H9 (cell line): ENCODE measurements around the gene MMRN2. TPM values are rescaled to one million over a fixed set of nuclear protein-coding genes. Genes with fewer than 3 reads are reported as not detected.

ENCODE experiments used
- DNase-seq: peaks from one replicate; pipeline ENCODE4 v3.0.0-alpha.2; 2017
- H2AFZ ChIP-seq: one replicate; pipeline ENCODE4 v1.6.1; 2013; ENCODE audit warnings: mild to moderate bottlenecking, low read length, control low read depth, moderate library complexity
- H2AK5ac ChIP-seq: 2 replicates; pipeline ENCODE4 v1.6.1; 2013; ENCODE audit warnings: low read length, control low read depth, mixed read lengths; ENCODE audit not compliant: insufficient read length
- H2BK120ac ChIP-seq: one replicate; pipeline ENCODE4 v1.6.1; 2013; ENCODE audit warnings: low read depth, mild to moderate bottlenecking, low read length, control low read depth, inconsistent platforms; ENCODE audit not compliant: poor library complexity, severe bottlenecking
- H2BK12ac ChIP-seq: 2 replicates; pipeline ENCODE4 v1.6.1; 2013; ENCODE audit warnings: low read length, control low read depth, mixed read lengths, low read depth; ENCODE audit not compliant: insufficient read length
- H2BK15ac ChIP-seq: 2 replicates; pipeline ENCODE4 v1.6.1; 2013; ENCODE audit warnings: low read depth, low read length, control low read depth
- H2BK20ac ChIP-seq: one replicate; pipeline ENCODE4 v1.6.1; 2013; ENCODE audit warnings: low read depth, mild to moderate bottlenecking, low read length, control low read depth, inconsistent platforms; ENCODE audit not compliant: poor library complexity, severe bottlenecking
- H2BK5ac ChIP-seq: 2 replicates; pipeline ENCODE4 v1.6.1; 2013; ENCODE audit warnings: low read length, control low read depth, mixed read lengths; ENCODE audit not compliant: insufficient read length
- H3K14ac ChIP-seq: 2 replicates; pipeline ENCODE4 v1.6.1; 2013; ENCODE audit warnings: low read length, control low read depth; ENCODE audit not compliant: insufficient read depth
- H3K18ac ChIP-seq: 2 replicates; pipeline ENCODE4 v1.6.1; 2013; ENCODE audit warnings: low read depth, mild to moderate bottlenecking, mixed read lengths, low read length, control low read depth; ENCODE audit not compliant: insufficient read length
- H3K23ac ChIP-seq: 2 replicates; pipeline ENCODE4 v1.6.1; 2013; ENCODE audit warnings: low read length, control low read depth, mixed read lengths, low read depth; ENCODE audit not compliant: insufficient read length
- H3K23me2 ChIP-seq: 2 replicates; pipeline ENCODE4 v1.6.1; 2013; ENCODE audit warnings: low read depth, mild to moderate bottlenecking, mixed read lengths, low read length, control low read depth; ENCODE audit not compliant: insufficient read length, poor library complexity, severe bottlenecking
- H3K27ac ChIP-seq: 2 replicates; pipeline ENCODE4 v1.5.1; 2013; ENCODE audit warnings: low read length, control low read depth, mixed read lengths, low read depth; ENCODE audit not compliant: insufficient read length
- H3K27me3 ChIP-seq: 2 replicates; pipeline ENCODE4 v1.6.1; 2013; ENCODE audit warnings: low read length, control low read depth, inconsistent platforms; ENCODE audit not compliant: insufficient read depth
- H3K4ac ChIP-seq: 2 replicates; pipeline ENCODE4 v1.6.1; 2013; ENCODE audit warnings: low read depth, mild to moderate bottlenecking, control low read depth, inconsistent platforms, low read length, moderate library complexity
- H3K4me1 ChIP-seq: 2 replicates; pipeline ENCODE4 v1.6.1; 2013; ENCODE audit warnings: low read length, control low read depth, inconsistent platforms; ENCODE audit not compliant: insufficient read depth
- H3K4me2 ChIP-seq: 2 replicates; pipeline ENCODE4 v1.6.1; 2013; ENCODE audit warnings: low read length, control low read depth, mixed read lengths; ENCODE audit not compliant: insufficient read length, insufficient read depth
- H3K56ac ChIP-seq: 2 replicates; pipeline ENCODE4 v1.6.1; 2013; ENCODE audit warnings: low read depth, mild to moderate bottlenecking, mixed read lengths, low read length, control low read depth; ENCODE audit not compliant: insufficient read length
- H3K79me1 ChIP-seq: 2 replicates; pipeline ENCODE4 v1.6.1; 2013; ENCODE audit warnings: low read depth, mild to moderate bottlenecking, moderate library complexity, low read length, control low read depth, inconsistent platforms; ENCODE audit not compliant: insufficient read depth, poor library complexity, severe bottlenecking
- H3K79me2 ChIP-seq: 2 replicates; pipeline ENCODE4 v1.6.1; 2013; ENCODE audit warnings: low read length, control low read depth, inconsistent platforms; ENCODE audit not compliant: insufficient read depth
- H3K9ac ChIP-seq: 2 replicates; pipeline ENCODE4 v1.6.1; 2013; ENCODE audit warnings: low read length, control low read depth, mixed read lengths; ENCODE audit not compliant: insufficient read length; ENCODE audit errors: extremely low read depth
- H3K9me3 ChIP-seq: one replicate; pipeline ENCODE4 v1.6.1; 2013; ENCODE audit warnings: low read depth, low read length, inconsistent platforms; ENCODE audit not compliant: control insufficient read depth
- H3T11ph ChIP-seq: one replicate; pipeline ENCODE4 v1.6.1; 2013; ENCODE audit warnings: mild to moderate bottlenecking, low read length, control low read depth, inconsistent platforms
- H4K20me1 ChIP-seq: one replicate; pipeline ENCODE4 v1.6.1; 2013; ENCODE audit not compliant: control insufficient read depth, insufficient read length, insufficient read depth
- H4K5ac ChIP-seq: 2 replicates; pipeline ENCODE4 v1.6.1; 2013; ENCODE audit warnings: low read depth, mild to moderate bottlenecking, mixed read lengths, low read length, control low read depth; ENCODE audit not compliant: insufficient read length
- H4K8ac ChIP-seq: replicated peaks from 2 replicates; pipeline ENCODE4 v1.6.1; 2013; ENCODE audit warnings: low read length, control low read depth, mixed read lengths, low read depth; ENCODE audit not compliant: insufficient read length
- H4K91ac ChIP-seq: 2 replicates; pipeline ENCODE4 v1.6.1; 2013; ENCODE audit warnings: low read depth, mild to moderate bottlenecking, moderate library complexity, mixed read lengths, low read length, control low read depth; ENCODE audit not compliant: insufficient read length
- H3K27ac Mint-ChIP-seq, 3 experiments: 2 replicates in 2 of 3; 3 replicates in 1 of 3; pipeline ENCODE4 v1.8.0; 2020 to 2021; ENCODE audit warnings: mixed read lengths in 3 of 3, mild to moderate bottlenecking in 1 of 3, moderate library complexity in 1 of 3
- H3K27me3 Mint-ChIP-seq: 2 replicates; pipeline ENCODE4 v1.8.0; 2021; ENCODE audit warnings: low read depth, mild to moderate bottlenecking, moderate library complexity, mixed read lengths
- H3K36me3 Mint-ChIP-seq, 3 experiments: 2 replicates in 2 of 3; 3 replicates in 1 of 3; pipeline ENCODE4 v1.8.0; 2020 to 2021; ENCODE audit warnings: low read depth in 3 of 3, mixed read lengths in 3 of 3; ENCODE audit not compliant: insufficient read depth in 1 of 3
- H3K4me1 Mint-ChIP-seq, 2 experiments: 2 replicates each; pipeline ENCODE4 v1.8.0; 2020; ENCODE audit warnings: mixed read lengths in 2 of 2
- H3K4me3 Mint-ChIP-seq, 2 experiments: 2 replicates in 1 of 2; 3 replicates in 1 of 2; pipeline ENCODE4 v1.8.0; 2020 to 2021; ENCODE audit warnings: mild to moderate bottlenecking in 2 of 2, mixed read lengths in 2 of 2, moderate library complexity in 1 of 2
- H3K9me3 Mint-ChIP-seq, 2 experiments: 2 replicates in 1 of 2; 3 replicates in 1 of 2; pipeline ENCODE4 v1.8.0; 2020; ENCODE audit warnings: mild to moderate bottlenecking in 2 of 2, mixed read lengths in 2 of 2, moderate library complexity in 1 of 2
- WGBS: extraction: QIAGEN DNeasy Blood & Tissue Kit; methylation state at CpG from one replicate; pipeline ENCODE4 v1.1.7; 2013; ENCODE audit warnings: missing lambda C conversion rate, low lambda C conversion rate, mixed read lengths; ENCODE audit not compliant: insufficient read length; ENCODE audit errors: extremely low coverage; 5-methylcytosine and 5-hydroxymethylcytosine counted together
- total RNA-seq: library from RNA; stranded (reverse); gene quantifications from 2 replicates; pipeline ENCODE4 v1.2.1, GENCODE V29; 2021
- TF ChIP-seq, protein P1 (sequence below): fragments of 200-600 bp; sonication (generic); conservative IDR thresholded peaks from 3 replicates; pipeline ENCODE4 v1.8.0; 2021; ENCODE audit warnings: antibody characterized with exemption, mild to moderate bottlenecking

MMRN2 gene
- total RNA-seq, 1 experiment from 2014 or later = 1.0 TPM

DNA sequence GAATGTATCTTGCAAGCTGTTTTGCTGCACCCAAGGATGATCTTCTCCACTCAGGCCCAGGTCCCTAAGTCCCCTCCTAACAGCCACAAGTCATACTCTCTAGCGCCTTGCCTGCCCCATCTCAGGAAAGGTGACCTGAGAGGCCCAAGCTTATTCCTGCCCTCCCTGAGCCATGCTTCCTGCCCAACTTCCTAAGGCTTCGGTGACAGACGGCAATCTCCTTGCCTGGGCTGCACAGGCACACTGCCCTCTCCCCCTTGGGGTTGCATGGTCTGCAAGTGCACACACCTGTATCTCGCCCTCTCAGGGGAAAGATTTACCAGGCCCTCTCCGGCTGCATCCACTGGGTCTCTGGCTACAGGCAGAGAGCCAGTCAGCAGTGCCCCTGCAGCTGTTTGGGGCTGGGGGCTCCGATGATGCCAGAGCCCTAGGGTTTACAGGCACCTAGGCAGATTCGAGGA, 10.1 kb upstream of the MMRN2 start:
- Histone ChIP-seq H2BK5ac (no peak overlapping the region), H3K9ac (no peak overlapping the region), H4K5ac (no peak overlapping the region), H3K27me3 (peaks cover 1% of the 10 kb centered on the region; the same call in 1 of the 2 replicates), H2AFZ (no peak overlapping the region), H4K8ac (no peak overlapping the region), H2BK120ac (no peak overlapping the region), H3K79me1 (no peaks in the 10 kb centered on the region), H4K20me1 (no peaks in the 10 kb centered on the region), H2BK12ac (no peak overlapping the region), H4K91ac (no peak overlapping the region), H3K4me2 (no peak overlapping the region), H3K4ac (no peak overlapping the region), H3K14ac (no peak overlapping the region), H3K18ac (no peak overlapping the region), H3K9me3 (no peaks in the 10 kb centered on the region), H3T11ph (no peak overlapping the region), H3K23me2 (peaks cover 15% of the 10 kb centered on the region), H2BK15ac (no peak overlapping the region), H3K56ac (no peak overlapping the region), H3K23ac (no peak overlapping the region), H3K79me2 (no peaks in the 10 kb centered on the region), H2AK5ac (no peak overlapping the region), H3K27ac (no peak overlapping the region), H3K4me1 (peaks cover 2% of the 10 kb centered on the region; the same call in 1 of the 2 replicates), H2BK20ac (no peak overlapping the region)
- Mint-ChIP-seq H3K4me3 (no peak overlapping the region), H3K9me3 (peaks cover 0 to under 1% of the 10 kb centered on the region in 2 experiments; a peak in 1 of 5 replicates), H3K36me3 (peaks cover 0 to under 1% (median 0%) of the 10 kb centered on the region in 3 experiments; a peak in 1 of 7 replicates), H3K27ac (peak overlapping the region in 1 of 3 experiments; percentile 86; a peak in 1 of 7 replicates), H3K27me3 (peaks cover 17% of the 10 kb centered on the region), H3K4me1 (peaks cover 24 to 39% of the 10 kb centered on the region in 2 experiments)
- TF ChIP-seq, protein P1, sequence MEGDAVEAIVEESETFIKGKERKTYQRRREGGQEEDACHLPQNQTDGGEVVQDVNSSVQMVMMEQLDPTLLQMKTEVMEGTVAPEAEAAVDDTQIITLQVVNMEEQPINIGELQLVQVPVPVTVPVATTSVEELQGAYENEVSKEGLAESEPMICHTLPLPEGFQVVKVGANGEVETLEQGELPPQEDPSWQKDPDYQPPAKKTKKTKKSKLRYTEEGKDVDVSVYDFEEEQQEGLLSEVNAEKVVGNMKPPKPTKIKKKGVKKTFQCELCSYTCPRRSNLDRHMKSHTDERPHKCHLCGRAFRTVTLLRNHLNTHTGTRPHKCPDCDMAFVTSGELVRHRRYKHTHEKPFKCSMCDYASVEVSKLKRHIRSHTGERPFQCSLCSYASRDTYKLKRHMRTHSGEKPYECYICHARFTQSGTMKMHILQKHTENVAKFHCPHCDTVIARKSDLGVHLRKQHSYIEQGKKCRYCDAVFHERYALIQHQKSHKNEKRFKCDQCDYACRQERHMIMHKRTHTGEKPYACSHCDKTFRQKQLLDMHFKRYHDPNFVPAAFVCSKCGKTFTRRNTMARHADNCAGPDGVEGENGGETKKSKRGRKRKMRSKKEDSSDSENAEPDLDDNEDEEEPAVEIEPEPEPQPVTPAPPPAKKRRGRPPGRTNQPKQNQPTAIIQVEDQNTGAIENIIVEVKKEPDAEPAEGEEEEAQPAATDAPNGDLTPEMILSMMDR = no peak
- no peak for DNase-seq
- WGBS = no CpG with 5 or more reads among the region's 7 CpGs
